Uterus (tissue), 2 donors: Measurements from ENCODE around the gene WDR49.

Source experiments
- POLR2A ChIP-seq, 2 donors: fragments of 450-650 bp; IDR thresholded peaks; one replicate each; pipeline ENCODE4 v1.6.1; 2016; ENCODE audit warnings: antibody characterized with exemption in 2 of 2, mild to moderate bottlenecking in 1 of 2, moderate library complexity in 1 of 2
- TF ChIP-seq, protein P1 (sequence below), 4 experiments: fragments of 200-600 bp in 2 of 4; fragments of 450-650 bp in 2 of 4; sonication (generic) in 2 of 4; IDR thresholded peaks; one replicate each; pipeline ENCODE4 v1.5.1; 2016 to 2019; ENCODE audit warnings: antibody characterized with exemption in 4 of 4, mild to moderate bottlenecking in 2 of 4, moderate library complexity in 1 of 4

DNA sequence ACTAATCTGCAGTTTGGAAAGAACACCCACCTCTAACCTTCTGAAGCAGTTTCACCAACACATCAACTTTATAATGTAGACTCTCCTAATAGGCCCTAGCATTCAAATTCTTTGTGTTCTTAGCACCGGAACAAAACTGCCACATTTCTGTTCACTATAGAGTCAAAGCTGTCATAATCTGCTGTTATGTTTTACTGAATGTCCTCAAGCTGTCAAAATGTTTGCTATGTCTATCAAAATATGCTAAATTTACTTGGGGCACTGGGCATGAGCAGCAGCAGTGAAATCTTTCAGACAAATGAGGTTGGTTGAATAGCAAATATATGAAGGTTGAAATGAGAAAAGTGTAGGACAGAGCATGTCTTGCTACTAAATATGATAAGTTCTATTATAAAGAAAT is 1.9 kb downstream of the WDR49 start:
- TF ChIP-seq, protein P1, sequence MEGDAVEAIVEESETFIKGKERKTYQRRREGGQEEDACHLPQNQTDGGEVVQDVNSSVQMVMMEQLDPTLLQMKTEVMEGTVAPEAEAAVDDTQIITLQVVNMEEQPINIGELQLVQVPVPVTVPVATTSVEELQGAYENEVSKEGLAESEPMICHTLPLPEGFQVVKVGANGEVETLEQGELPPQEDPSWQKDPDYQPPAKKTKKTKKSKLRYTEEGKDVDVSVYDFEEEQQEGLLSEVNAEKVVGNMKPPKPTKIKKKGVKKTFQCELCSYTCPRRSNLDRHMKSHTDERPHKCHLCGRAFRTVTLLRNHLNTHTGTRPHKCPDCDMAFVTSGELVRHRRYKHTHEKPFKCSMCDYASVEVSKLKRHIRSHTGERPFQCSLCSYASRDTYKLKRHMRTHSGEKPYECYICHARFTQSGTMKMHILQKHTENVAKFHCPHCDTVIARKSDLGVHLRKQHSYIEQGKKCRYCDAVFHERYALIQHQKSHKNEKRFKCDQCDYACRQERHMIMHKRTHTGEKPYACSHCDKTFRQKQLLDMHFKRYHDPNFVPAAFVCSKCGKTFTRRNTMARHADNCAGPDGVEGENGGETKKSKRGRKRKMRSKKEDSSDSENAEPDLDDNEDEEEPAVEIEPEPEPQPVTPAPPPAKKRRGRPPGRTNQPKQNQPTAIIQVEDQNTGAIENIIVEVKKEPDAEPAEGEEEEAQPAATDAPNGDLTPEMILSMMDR (IDR thresholded peaks at IDR 0.05), result no peak
- no peak for TF ChIP-seq POLR2A (IDR thresholded peaks at IDR 0.05)
